Suprapubic skin (tissue), 4 donors: ENCODE measurements around the gene GPBAR1. TPM values are rescaled to one million over a fixed set of nuclear protein-coding genes. Genes with fewer than 3 reads are reported as not detected.

Experiments
- DNase-seq, 2 donors: peaks; one replicate each; pipeline ENCODE4 v3.0.0-alpha.2; 2019; ENCODE audit warnings: low spot score in 2 of 2
- H3K27ac ChIP-seq: fragments of 200-600 bp; sonication (generic); one replicate; pipeline ENCODE4 v1.5.1; 2019
- H3K27me3 ChIP-seq: fragments of 200-600 bp; sonication (generic); one replicate; pipeline ENCODE4 v1.5.1; 2019
- H3K36me3 ChIP-seq: fragments of 200-600 bp; sonication (generic); one replicate; pipeline ENCODE4 v1.5.1; 2019
- H3K4me1 ChIP-seq: fragments of 200-600 bp; sonication (generic); one replicate; pipeline ENCODE4 v1.5.1; 2019
- H3K4me3 ChIP-seq: fragments of 200-600 bp; sonication (generic); one replicate; pipeline ENCODE4 v1.5.1; 2019; ENCODE audit warnings: mild to moderate bottlenecking
- H3K9me3 ChIP-seq: fragments of 200-600 bp; sonication (generic); one replicate; pipeline ENCODE4 v1.5.1; 2019
- EP300 ChIP-seq: sonication (generic); formaldehyde crosslinking; IDR thresholded peaks from one replicate; pipeline ENCODE4 v1.6.1; 2017; ENCODE audit warnings: antibody characterized with exemption
- POLR2A ChIP-seq, 2 donors: fragments of 450-650 bp; IDR thresholded peaks; one replicate each; pipeline ENCODE4 v1.6.1; 2017; ENCODE audit warnings: antibody characterized with exemption in 2 of 2, mild to moderate bottlenecking in 2 of 2, moderate library complexity in 2 of 2
- POLR2AphosphoS5 ChIP-seq, 3 donors: sonication (generic); formaldehyde crosslinking; IDR thresholded peaks; one replicate each; pipeline ENCODE4 v1.6.1; 2017; ENCODE audit warnings: antibody characterized with exemption in 3 of 3
- WGBS: methylation state at CpG from one replicate; pipeline ENCODE4 v1.1.5; 2018; 5-methylcytosine and 5-hydroxymethylcytosine counted together
- total RNA-seq, 4 donors: library from RNA; depleted of rRNA; stranded (reverse); fragments of >200 nt; gene quantifications; one replicate each; pipeline ENCODE4 v1.1.0, GENCODE V29; 2016
- TF ChIP-seq, protein P1 (sequence below), 2 donors: fragments of 200-600 bp in 1 of 2; fragments of 450-650 bp in 1 of 2; sonication (generic) in 1 of 2; IDR thresholded peaks; one replicate each; pipeline ENCODE4 v1.5.1; 2016 to 2019; ENCODE audit warnings: antibody characterized with exemption in 2 of 2, mild to moderate bottlenecking in 1 of 2, moderate library complexity in 1 of 2

The GPBAR1 gene
- total RNA-seq, 4 donors from 2014 or later = 0.98 to 2.0 (median 1.6) TPM; not detected in 1

DNA sequence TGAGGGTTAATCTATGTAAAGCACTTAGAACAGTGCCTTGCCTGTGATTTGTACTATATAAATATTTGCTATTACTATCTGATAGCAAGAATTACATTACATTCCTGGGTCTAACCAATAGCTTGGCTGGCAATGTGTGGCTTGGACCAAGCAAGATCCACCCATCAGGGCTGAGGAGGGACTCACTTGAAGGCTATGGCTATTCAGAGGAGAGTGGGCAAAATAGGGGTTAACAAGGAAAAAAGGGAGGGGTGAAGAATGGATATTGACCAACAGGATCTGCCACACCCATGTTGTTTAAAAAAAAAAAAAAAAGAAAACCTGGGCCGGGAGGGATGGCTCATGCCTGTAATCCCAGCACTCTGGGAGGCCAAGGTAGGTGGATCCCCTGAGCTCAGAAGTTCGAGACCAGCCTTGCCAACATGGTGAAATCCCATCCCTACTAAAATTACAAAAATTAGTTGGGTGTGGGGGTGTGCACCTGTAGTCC, 51.5 kb downstream of the GPBAR1 start:
- no peak for TF ChIP-seq POLR2A (IDR thresholded peaks at IDR 0.05)
- TF ChIP-seq EP300 = no peak
- TF ChIP-seq POLR2AphosphoS5 (IDR thresholded peaks at IDR 0.05) = no peak
- TF ChIP-seq, protein P1, sequence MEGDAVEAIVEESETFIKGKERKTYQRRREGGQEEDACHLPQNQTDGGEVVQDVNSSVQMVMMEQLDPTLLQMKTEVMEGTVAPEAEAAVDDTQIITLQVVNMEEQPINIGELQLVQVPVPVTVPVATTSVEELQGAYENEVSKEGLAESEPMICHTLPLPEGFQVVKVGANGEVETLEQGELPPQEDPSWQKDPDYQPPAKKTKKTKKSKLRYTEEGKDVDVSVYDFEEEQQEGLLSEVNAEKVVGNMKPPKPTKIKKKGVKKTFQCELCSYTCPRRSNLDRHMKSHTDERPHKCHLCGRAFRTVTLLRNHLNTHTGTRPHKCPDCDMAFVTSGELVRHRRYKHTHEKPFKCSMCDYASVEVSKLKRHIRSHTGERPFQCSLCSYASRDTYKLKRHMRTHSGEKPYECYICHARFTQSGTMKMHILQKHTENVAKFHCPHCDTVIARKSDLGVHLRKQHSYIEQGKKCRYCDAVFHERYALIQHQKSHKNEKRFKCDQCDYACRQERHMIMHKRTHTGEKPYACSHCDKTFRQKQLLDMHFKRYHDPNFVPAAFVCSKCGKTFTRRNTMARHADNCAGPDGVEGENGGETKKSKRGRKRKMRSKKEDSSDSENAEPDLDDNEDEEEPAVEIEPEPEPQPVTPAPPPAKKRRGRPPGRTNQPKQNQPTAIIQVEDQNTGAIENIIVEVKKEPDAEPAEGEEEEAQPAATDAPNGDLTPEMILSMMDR (IDR thresholded peaks at IDR 0.05) = no peak
- no peak overlapping the region for H3K4me3 ChIP-seq
- no peaks in the 10 kb centered on the region for H3K27me3 ChIP-seq
- peaks cover 6% of the 10 kb centered on the region for H3K4me1 ChIP-seq
- DNase-seq = no peak
- no peaks in the 10 kb centered on the region for H3K36me3 ChIP-seq
- 45% methylated on average over 2 of the region's 2 CpGs for WGBS
- no peak overlapping the region for H3K27ac ChIP-seq
- no peaks in the 10 kb centered on the region for H3K9me3 ChIP-seq

GRCh38 chr2:218313356-218313755, 52.5 kb downstream of the GPBAR1 start:
- 87% methylated on average over 1 of the region's 1 CpG for WGBS
- Histone ChIP-seq H3K4me1 (peaks cover 6% of the 10 kb centered on the region), H3K4me3 (no peak overlapping the region), H3K27me3 (no peaks in the 10 kb centered on the region), H3K27ac (no peak overlapping the region), H3K36me3 (no peaks in the 10 kb centered on the region), H3K9me3 (no peaks in the 10 kb centered on the region)
- DNase-seq = no peak
- TF ChIP-seq POLR2A (IDR thresholded peaks at IDR 0.05) (no peak), POLR2AphosphoS5 (IDR thresholded peaks at IDR 0.05) (no peak)

Other genes starting within 250 kb of the GPBAR1 start
- gene RUFY4, start 191.8 kb upstream of the GPBAR1 start, total RNA-seq = not detected
- 1 to 10 TPM in 3 of 4 donors, under 1 TPM in 1; 0.24 to 4.8 (median 4.0) TPM for gene CXCR2, start 135.0 kb upstream of the GPBAR1 start, total RNA-seq
- 1 to 10 TPM in 1 of 4 donors, under 1 TPM in 1, not detected in 2; 0.87 to 1.0 TPM for gene CXCR1, start 94.1 kb upstream of the GPBAR1 start, total RNA-seq
- 100 to 1,000 TPM; 267 to 384 (median 275) TPM for gene ARPC2, start 43.8 kb upstream of the GPBAR1 start, total RNA-seq
- 100 to 1,000 TPM; 103 to 154 (median 144) TPM for gene AAMP, start 9.1 kb downstream of the GPBAR1 start, total RNA-seq
- gene PNKD, start 9.5 kb downstream of the GPBAR1 start, total RNA-seq = 10 to 100 TPM; 33.4 to 66.4 (median 49.4) TPM
- gene TMBIM1, start 31.5 kb downstream of the GPBAR1 start, total RNA-seq = 100 to 1,000 TPM; 234 to 370 (median 319) TPM
- gene CATIP, start 95.8 kb downstream of the GPBAR1 start, total RNA-seq = not detected
- 10 to 100 TPM in 2 of 4 donors, 1 to 10 TPM in 1, under 1 TPM in 1; 0.78 to 16.1 (median 7.6) TPM for gene SLC11A1, start 121.3 kb downstream of the GPBAR1 start, total RNA-seq
- gene CTDSP1, start 138.9 kb downstream of the GPBAR1 start, total RNA-seq = 100 to 1,000 TPM in 2 of 4 donors, 10 to 100 TPM in 2; 70.3 to 140 (median 99.5) TPM
- gene VIL1, start 158.1 kb downstream of the GPBAR1 start, total RNA-seq = 1 to 10 TPM in 2 of 4 donors, under 1 TPM in 2; 0.21 to 3.3 (median 1.1) TPM